ENCODE results near the gene SLAMF1.

Gene SLAMF1

GRCh38 chr1:160681066-160681890 is 34.4 kb upstream of the SLAMF1 start:
- peaks cover 51% of the 10 kb centered on the region for H3K36me3 ChIP-seq
- H3K27ac ChIP-seq = peak overlapping the region; percentile 31
- H3K27me3 ChIP-seq = no peaks in the 10 kb centered on the region
- peak; percentile 89 for TF ChIP-seq CTCF (IDR thresholded peaks at IDR 0.05)
- H3K4me3 ChIP-seq (ENCODE audit: low read depth in 1 of 2, low read length in 1 of 2) = no peak overlapping the region
- H3K9me3 ChIP-seq = no peaks in the 10 kb centered on the region
- peaks cover 50 to 53% of the 10 kb centered on the region in 2 experiments for H3K4me1 ChIP-seq (ENCODE audit: control insufficient read depth in 1 of 2, insufficient read depth in 1 of 2, low read depth in 1 of 2, low read length in 1 of 2)

- Histone ChIP-seq H3K36me3 (peaks cover 51% of the 10 kb centered on the region), H3K27ac (no peak overlapping the region), H3K9me3 (no peaks in the 10 kb centered on the region), H3K4me1 (ENCODE audit: control insufficient read depth in 1 of 2, insufficient read depth in 1 of 2, low read depth in 1 of 2, low read length in 1 of 2) (peaks cover 52% of the 10 kb centered on the region in 2 experiments), H3K4me3 (ENCODE audit: low read depth in 1 of 2, low read length in 1 of 2) (no peak overlapping the region), H3K27me3 (no peaks in the 10 kb centered on the region)
- no peak for TF ChIP-seq CTCF (IDR thresholded peaks at IDR 0.05)
Measured at GRCh38 chr1:160680399-160680798, 33.6 kb upstream of the SLAMF1 start.

GRCh38 chr1:160679893-160680292 is 33.0 kb upstream of the SLAMF1 start:
- H3K36me3 ChIP-seq = peaks cover 51% of the 10 kb centered on the region
- no peaks in the 10 kb centered on the region for H3K27me3 ChIP-seq
- TF ChIP-seq CTCF (IDR thresholded peaks at IDR 0.05) = no peak
- H3K27ac ChIP-seq = no peak overlapping the region
- H3K4me1 ChIP-seq (ENCODE audit: control insufficient read depth in 1 of 2, insufficient read depth in 1 of 2, low read depth in 1 of 2, low read length in 1 of 2) = peaks cover 51 to 52% of the 10 kb centered on the region in 2 experiments
- H3K9me3 ChIP-seq = no peaks in the 10 kb centered on the region
- H3K4me3 ChIP-seq (ENCODE audit: low read depth in 1 of 2, low read length in 1 of 2) = no peak overlapping the region

GRCh38 chr1:160676869-160677597 is 30.2 kb upstream of the SLAMF1 start:
- H3K36me3 ChIP-seq = peaks cover 51% of the 10 kb centered on the region
- H3K4me3 ChIP-seq (ENCODE audit: low read depth in 1 of 2, low read length in 1 of 2) = no peak overlapping the region
- H3K9me3 ChIP-seq = no peaks in the 10 kb centered on the region
- no peaks in the 10 kb centered on the region for H3K27me3 ChIP-seq
- no peak overlapping the region for H3K27ac ChIP-seq
- peaks cover 38 to 43% of the 10 kb centered on the region in 2 experiments for H3K4me1 ChIP-seq (ENCODE audit: control insufficient read depth in 1 of 2, insufficient read depth in 1 of 2, low read depth in 1 of 2, low read length in 1 of 2)
- no peak for TF ChIP-seq CTCF (IDR thresholded peaks at IDR 0.05)

- Histone ChIP-seq H3K27ac (no peak overlapping the region), H3K27me3 (no peaks in the 10 kb centered on the region), H3K9me3 (no peaks in the 10 kb centered on the region)
Measured at GRCh38 chr1:160675641-160676410, 29.0 kb upstream of the SLAMF1 start.

More at GRCh38 chr1:160675641-160676410, 29.0 kb upstream of the SLAMF1 start:
- Histone ChIP-seq H3K4me1 (ENCODE audit: control insufficient read depth in 1 of 2, insufficient read depth in 1 of 2, low read depth in 1 of 2, low read length in 1 of 2) (peaks cover 27 to 32% of the 10 kb centered on the region in 2 experiments), H3K36me3 (peaks cover 40% of the 10 kb centered on the region), H3K4me3 (ENCODE audit: low read depth in 1 of 2, low read length in 1 of 2) (no peak overlapping the region)
- TF ChIP-seq CTCF (IDR thresholded peaks at IDR 0.05) = peak; percentile 72

Measured in neutrophil (primary cell).